ENCODE data around the gene GZMM.
A peak's percentile ranks its signal among the peaks of the same experiment; 100 is the strongest.

The GZMM gene

GRCh38 chr19:591099-591958, 47.5 kb downstream of the GZMM start:
- peak overlapping the region; percentile 52 for H3K4me3 Mint-ChIP-seq
- peaks cover 75% of the 10 kb centered on the region for H3K27me3 Mint-ChIP-seq (ENCODE audit: low read depth, poor library complexity)
- no peaks in the 10 kb centered on the region for H3K4me1 Mint-ChIP-seq
- H3K9me3 Mint-ChIP-seq, result no peaks in the 10 kb centered on the region
- H3K36me3 Mint-ChIP-seq (ENCODE audit: low read depth), result no peaks in the 10 kb centered on the region
- no peak overlapping the region for H3K27ac Mint-ChIP-seq
- DNase-seq, result peak; percentile 81
- TF ChIP-seq, protein P1, sequence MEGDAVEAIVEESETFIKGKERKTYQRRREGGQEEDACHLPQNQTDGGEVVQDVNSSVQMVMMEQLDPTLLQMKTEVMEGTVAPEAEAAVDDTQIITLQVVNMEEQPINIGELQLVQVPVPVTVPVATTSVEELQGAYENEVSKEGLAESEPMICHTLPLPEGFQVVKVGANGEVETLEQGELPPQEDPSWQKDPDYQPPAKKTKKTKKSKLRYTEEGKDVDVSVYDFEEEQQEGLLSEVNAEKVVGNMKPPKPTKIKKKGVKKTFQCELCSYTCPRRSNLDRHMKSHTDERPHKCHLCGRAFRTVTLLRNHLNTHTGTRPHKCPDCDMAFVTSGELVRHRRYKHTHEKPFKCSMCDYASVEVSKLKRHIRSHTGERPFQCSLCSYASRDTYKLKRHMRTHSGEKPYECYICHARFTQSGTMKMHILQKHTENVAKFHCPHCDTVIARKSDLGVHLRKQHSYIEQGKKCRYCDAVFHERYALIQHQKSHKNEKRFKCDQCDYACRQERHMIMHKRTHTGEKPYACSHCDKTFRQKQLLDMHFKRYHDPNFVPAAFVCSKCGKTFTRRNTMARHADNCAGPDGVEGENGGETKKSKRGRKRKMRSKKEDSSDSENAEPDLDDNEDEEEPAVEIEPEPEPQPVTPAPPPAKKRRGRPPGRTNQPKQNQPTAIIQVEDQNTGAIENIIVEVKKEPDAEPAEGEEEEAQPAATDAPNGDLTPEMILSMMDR (IDR thresholded peaks at IDR 0.05), result no peak

DNA sequence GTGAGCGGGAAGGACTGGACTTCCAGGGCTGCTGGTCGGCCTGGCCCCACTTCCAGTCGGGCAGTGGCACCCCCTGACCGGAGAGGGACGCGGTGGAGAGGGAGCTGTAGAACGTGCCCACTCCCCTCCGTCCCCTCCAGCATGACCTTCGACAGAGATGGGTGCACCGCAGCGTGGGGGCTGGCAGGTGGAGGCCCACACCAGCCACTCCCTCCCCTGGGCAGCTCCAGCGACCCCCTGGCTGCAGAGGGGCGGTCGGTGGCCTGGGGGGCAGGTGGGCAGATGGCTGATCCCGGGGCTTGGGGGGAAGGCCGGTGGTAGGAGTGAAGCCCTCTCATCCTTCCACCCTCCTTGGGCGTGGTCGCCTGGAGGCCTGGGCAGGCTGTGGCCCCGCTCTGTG, 48.2 kb downstream of the GZMM start:
- peaks cover 73% of the 10 kb centered on the region for H3K27me3 Mint-ChIP-seq (ENCODE audit: low read depth, poor library complexity)
- H3K36me3 Mint-ChIP-seq (ENCODE audit: low read depth), result no peaks in the 10 kb centered on the region
- TF ChIP-seq, protein P1 (IDR thresholded peaks at IDR 0.05), result no peak
- no peak for DNase-seq
- H3K4me3 Mint-ChIP-seq, result no peak overlapping the region
- no peaks in the 10 kb centered on the region for H3K4me1 Mint-ChIP-seq
- H3K9me3 Mint-ChIP-seq, result no peaks in the 10 kb centered on the region
- H3K27ac Mint-ChIP-seq, result no peak overlapping the region

- TF ChIP-seq, protein P1 (IDR thresholded peaks at IDR 0.05), result no peak
- Mint-ChIP-seq H3K27me3 (ENCODE audit: low read depth, poor library complexity) (peaks cover 65% of the 10 kb centered on the region), H3K27ac (no peak overlapping the region), H3K4me1 (no peaks in the 10 kb centered on the region), H3K9me3 (no peaks in the 10 kb centered on the region), H3K36me3 (ENCODE audit: low read depth) (no peaks in the 10 kb centered on the region), H3K4me3 (no peak overlapping the region)
- DNase-seq, result no peak
These were observed 49.2 kb downstream of the GZMM start for GRCh38 chr19:593055-593454.

DNA sequence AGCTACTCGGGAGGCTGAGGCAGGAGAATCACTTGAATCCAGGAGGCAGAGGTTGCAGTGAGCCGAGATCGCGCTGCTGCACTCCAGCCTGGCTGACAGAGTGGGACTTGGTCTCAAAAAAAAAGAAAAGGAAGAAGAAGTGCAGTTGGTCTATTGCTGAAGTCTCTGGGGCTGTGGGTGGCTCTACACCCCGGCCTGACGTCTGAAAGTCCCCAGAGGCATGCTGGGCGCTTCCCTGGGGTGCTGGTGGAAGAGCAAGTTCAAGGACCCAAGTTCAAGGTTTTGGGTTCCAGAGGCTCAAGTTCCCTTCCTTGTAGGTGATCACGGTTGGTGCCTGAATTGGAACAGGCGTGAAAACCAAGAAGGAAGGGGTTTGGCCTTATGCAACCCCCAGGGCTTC, 49.7 kb downstream of the GZMM start:
- no peaks in the 10 kb centered on the region for H3K9me3 Mint-ChIP-seq
- no peak overlapping the region for H3K27ac Mint-ChIP-seq
- no peaks in the 10 kb centered on the region for H3K36me3 Mint-ChIP-seq (ENCODE audit: low read depth)
- TF ChIP-seq, protein P1 (IDR thresholded peaks at IDR 0.05), result no peak
- no peaks in the 10 kb centered on the region for H3K4me1 Mint-ChIP-seq
- peaks cover 61% of the 10 kb centered on the region for H3K27me3 Mint-ChIP-seq (ENCODE audit: low read depth, poor library complexity)
- H3K4me3 Mint-ChIP-seq, result no peak overlapping the region
- DNase-seq, result no peak

- Mint-ChIP-seq H3K27ac (no peak overlapping the region), H3K9me3 (no peaks in the 10 kb centered on the region), H3K36me3 (ENCODE audit: low read depth) (no peaks in the 10 kb centered on the region), H3K4me3 (no peak overlapping the region), H3K4me1 (no peaks in the 10 kb centered on the region), H3K27me3 (ENCODE audit: low read depth, poor library complexity) (peaks cover 52% of the 10 kb centered on the region)
- TF ChIP-seq, protein P1 (IDR thresholded peaks at IDR 0.05), result no peak
- DNase-seq, result no peak
These were observed 50.5 kb downstream of the GZMM start for GRCh38 chr19:594265-594870.

Measured in nephron progenitor cell (in vitro differentiated cells).